Tibial nerve (tissue), 4 donors: ENCODE data around the gene THBS1.

ENCODE experiments used
- CTCF ChIP-seq, 5 experiments: fragments of 200-600 bp in 3 of 5; fragments of 450-650 bp in 2 of 5; sonication (generic) in 3 of 5; IDR thresholded peaks; one replicate each; pipeline ENCODE4 v1.5.1; 2016 to 2019; ENCODE audit warnings: antibody characterized with exemption in 5 of 5, mild to moderate bottlenecking in 3 of 5, moderate library complexity in 2 of 5
- EP300 ChIP-seq, 2 donors: sonication (generic); formaldehyde crosslinking; IDR thresholded peaks; one replicate each; pipeline ENCODE4 v1.6.1; 2017; ENCODE audit warnings: antibody characterized with exemption in 2 of 2, mild to moderate bottlenecking in 1 of 2

GRCh38 chr15:39539973-39540558 is 40.8 kb upstream of the THBS1 start:
- TF ChIP-seq CTCF (IDR thresholded peaks at IDR 0.05) (no peak), EP300 (IDR thresholded peaks at IDR 0.05) (no peak)
